Right kidney (tissue), 1 donor: ENCODE data around the gene MYBPC2.

Experiments
- DNase-seq: peaks from one replicate; pipeline ENCODE4 v3.0.0-alpha.2; 2016

The MYBPC2 gene

DNA sequence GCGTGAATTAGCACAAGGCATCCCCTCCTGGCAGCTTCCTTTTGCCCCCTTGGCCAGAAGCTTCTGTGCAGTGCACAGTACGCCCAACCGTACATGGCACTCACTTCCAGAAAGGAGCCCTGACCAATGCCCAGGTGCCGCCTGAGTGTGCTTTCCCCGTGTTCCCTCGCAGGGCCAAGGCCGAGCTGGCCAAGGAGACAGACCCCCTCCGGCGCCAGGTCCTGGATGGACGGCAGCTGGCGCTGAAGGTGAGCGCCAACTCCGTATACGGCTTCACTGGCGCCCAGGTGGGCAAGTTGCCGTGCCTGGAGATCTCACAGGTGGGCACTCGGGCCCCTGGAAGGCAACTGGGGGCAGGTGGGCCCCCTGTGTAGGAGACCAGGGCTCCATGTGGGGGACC, 23.3 kb upstream of the MYBPC2 start:
- DNase-seq, result no peak

DNA sequence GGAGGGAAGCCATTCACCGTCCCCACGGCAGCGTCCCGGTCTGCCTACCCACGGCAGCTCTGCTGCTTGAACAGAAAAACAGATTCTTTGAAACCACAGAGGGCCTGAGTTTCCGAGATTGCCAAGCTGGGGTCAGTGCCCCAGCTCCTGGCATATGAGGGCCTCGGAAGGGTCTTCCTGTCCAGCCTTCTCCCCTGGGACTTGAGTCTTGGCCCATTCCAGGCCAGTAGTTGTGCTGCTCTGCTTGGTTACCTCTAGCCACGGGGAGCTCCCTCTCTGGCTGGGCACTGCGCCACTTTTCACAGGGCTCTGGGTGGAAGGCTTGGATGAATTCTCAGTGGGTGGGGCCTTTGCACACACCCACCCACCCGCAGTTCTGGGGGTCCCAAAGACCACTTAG, 22.6 kb upstream of the MYBPC2 start:
- DNase-seq, result no peak

DNA sequence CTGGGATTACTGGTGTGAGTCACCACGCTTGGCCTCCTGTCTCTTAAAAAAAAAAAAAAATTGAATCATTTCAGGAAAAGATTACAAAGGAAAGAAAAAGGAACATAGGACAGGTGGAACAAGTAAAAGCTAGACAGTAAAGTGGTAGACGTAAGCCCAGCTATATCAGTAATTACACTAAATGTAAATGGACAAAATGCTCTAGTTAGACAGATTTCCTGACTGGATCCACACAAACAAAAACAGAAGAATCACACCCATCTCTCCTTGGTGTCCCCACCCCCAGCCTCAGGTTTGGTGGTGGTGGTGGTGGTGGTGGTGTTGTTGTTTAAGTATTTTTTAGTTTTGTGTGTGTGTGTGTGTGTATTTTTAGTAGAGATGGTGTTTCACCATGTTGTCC, 20.3 kb upstream of the MYBPC2 start:
- DNase-seq, result no peak

DNA sequence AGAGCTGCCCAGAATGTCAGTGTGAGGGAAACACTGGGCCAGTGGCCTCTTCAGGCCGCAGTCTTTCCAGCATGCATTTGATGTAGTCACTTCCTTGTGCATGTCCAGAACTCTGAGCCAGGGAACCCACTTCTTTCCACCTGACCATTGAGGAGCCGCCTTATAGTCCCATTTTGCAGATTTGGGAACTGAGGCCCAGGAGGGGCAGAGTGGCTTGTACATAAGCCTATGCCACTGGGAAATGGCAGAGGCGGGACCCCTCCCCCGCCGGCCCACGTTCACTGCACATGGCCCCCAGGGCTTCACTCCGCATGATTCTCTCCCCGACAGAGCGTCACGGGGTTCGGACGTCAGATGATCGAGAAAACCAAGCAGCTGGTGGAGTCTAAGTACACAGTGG, 19.6 kb upstream of the MYBPC2 start:
- DNase-seq, result no peak

DNA sequence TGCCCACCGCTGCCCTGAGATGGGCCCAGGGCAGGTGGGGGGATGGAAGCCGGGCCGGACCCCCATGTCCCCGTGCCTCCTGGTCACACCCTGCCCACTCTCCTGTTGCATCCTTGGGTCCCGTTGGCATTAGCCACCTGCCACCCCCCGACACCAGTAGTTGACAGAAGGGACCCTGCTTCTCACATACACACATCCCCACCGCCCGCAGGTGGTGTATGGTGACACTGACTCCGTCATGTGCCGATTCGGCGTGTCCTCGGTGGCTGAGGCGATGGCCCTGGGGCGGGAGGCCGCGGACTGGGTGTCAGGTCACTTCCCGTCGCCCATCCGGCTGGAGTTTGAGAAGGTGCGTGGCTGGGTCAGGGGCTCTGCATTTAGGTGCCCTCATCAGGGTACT, 19.2 kb upstream of the MYBPC2 start:
- no peak for DNase-seq

DNA sequence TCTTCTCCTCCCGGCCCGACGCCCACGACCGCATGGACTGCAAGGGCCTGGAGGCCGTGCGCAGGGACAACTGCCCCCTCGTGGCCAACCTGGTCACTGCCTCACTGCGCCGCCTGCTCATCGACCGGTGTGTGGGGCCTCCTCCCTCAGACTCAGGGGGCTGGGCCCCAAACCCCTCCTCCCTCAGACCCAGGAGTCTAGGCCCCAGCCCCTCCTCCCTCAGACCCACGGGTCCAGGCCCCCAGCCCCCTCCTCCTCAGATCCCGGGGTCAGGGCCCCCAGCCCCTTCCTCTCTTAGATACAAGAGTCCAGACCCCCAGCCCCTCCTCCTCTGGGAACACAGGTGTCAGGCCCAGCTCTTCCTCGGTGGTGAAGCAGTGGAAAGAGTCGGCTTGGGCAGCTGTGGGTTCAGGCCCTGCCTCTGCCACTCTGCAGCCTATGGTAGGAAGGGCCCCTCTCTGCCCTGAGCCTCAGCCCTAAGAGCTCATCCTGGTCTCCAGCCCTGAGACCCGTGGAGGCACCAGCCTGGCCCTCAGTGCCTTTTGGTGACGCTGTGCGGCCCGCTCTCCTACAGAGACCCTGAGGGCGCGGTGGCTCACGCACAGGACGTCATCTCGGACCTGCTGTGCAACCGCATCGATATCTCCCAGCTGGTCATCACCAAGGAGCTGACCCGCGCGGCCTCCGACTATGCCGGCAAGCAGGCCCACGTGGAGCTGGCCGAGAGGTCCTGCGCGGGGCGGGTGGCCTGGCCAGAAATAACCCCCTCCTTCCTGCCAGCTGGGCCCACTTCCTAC, 17.6 kb upstream of the MYBPC2 start:
- no peak for DNase-seq

DNA sequence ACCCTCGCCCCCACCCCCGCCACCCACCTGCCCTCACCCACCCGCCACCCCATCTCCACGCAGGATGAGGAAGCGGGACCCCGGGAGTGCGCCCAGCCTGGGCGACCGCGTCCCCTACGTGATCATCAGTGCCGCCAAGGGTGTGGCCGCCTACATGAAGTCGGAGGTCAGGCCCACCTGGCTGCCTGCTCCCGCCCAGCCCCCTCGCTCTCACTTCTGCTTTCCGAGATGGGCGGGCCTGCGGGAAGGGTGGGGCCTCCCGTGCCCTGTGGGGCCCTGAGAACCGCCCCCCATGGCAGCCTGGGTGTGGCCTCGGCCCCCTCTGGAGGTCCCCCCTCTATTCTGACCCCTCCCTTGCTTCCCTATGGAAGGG, 17.0 kb upstream of the MYBPC2 start:
- no peak for DNase-seq

DNA sequence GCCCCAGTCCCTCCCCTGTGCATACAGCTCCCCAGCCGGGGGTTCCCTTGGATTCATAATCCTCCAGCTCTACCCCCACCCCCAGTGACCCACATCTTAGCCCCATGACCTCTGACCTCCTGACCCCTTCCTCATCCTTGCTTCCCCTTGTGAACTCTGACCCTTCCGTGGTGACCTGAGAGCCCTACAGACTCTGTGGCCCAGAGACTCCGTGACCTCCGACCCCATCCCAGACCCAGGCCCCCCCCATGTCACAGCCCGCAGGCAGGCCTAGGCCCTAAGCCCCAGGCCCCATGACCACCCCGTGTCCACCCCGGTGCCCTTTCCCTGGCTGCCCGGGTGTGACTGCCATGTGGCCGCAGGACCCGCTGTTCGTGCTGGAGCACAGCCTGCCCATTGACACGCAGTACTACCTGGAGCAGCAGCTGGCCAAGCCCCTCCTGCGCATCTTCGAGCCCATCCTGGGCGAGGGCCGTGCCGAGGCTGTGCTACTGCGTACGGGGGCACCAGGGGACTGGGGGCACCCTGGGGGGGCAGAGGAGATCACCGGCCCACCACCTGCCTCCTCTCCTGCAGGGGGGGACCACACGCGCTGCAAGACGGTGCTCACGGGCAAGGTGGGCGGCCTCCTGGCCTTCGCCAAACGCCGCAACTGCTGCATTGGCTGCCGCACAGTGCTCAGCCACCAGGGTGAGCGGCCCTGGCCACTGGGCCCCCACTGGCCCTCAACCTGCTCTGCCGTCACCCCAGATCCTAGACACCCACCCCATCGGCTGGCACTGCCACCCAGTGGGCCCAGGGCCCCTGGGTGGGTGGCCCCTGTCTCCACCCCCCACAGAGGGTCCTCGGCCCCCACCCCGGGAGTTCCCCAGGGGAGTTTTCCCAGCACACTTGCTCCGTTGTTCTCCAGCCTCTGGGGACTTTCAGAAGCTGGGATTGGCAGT, 16.4 kb upstream of the MYBPC2 start:
- DNase-seq, result no peak

DNA sequence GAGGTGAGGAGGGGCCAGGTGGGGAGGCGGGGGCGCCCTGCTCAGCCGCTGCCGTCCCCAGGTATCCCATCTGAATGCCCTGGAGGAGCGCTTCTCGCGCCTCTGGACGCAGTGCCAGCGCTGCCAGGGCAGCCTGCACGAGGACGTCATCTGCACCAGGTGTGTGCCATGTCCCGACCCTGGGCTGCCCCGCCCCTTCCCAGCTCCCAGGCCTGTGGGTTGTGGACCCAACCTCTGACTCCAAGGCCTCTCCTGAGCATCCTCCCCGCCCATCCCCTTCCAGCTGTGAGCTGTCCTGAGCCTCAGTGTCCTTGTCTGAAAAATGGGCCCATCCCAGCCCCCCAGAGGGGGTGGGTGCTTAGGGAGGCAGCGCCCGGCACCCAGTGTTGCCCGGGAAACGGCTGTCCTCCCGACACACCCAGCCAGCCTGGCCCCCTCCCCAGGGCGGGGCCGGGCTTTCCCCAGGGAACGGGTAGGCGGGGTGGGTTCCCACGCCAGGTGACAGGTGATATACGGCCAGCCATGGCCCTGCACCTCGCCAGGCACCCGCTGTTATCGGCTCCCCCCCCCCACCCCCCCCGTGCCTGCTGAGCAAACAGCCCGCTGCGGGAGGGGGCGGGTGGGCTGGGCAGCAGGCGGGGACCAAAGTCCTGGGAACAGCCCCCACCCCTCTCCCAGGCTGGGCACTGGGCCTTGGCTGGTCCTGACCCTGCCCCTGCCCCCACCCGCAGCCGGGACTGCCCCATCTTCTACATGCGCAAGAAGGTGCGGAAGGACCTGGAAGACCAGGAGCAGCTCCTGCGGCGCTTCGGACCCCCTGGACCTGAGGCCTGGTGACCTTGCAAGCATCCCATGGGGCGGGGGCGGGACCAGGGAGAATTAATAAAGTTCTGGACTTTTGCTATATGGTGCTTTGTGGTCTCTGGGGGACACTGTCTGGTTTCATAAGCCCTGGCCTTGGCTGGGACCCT, 15.3 kb upstream of the MYBPC2 start:
- no peak for DNase-seq

DNA sequence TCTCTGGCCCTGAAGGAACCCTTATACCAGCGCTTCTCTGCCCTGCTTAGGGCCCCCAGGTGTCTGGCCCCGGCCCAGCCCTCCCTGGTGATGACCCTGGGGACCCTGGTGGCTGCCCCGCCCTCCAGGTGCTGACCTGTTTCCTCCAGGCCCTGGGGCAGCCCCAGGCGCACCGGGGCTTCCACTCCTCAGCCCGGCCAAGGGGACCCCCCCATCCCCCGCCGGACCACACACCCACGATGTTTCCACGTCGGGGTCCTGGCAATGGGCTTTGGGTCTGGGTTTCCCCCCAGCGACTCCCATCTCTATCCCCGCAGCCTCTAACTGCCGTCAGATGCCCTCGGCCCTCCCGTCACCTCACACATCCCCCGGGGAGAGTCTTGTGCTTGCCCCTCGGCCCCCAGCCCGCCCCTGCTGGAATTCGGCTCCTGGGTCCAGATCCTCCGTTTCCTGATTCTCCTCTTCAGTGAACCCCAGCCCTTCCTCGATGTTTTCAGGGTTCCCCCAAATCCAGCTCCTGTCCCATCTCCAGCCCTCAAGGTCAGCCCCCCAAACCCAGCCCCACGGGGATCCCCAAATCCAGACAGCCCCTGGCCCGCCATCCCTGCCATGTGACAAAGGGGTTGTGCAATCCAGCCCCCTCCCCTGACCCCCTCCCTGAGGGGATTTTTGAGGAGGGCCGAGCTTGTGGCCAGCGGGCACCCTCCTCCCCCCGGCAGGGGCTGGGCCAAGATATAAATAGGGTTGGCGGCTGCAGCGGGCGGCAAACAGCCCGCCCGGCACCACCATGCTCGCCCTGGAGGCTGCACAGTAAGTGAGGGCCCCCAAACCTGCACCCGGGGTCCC, 14.3 kb upstream of the MYBPC2 start, which contains the start of gene SPIB:
Gene SPIB, plus strand, starts transcription at position 763 of the 846 bp plus-strand sequence. Its CDS starts 25 bp downstream, at position 788.
- DNase-seq, result no peak

DNA sequence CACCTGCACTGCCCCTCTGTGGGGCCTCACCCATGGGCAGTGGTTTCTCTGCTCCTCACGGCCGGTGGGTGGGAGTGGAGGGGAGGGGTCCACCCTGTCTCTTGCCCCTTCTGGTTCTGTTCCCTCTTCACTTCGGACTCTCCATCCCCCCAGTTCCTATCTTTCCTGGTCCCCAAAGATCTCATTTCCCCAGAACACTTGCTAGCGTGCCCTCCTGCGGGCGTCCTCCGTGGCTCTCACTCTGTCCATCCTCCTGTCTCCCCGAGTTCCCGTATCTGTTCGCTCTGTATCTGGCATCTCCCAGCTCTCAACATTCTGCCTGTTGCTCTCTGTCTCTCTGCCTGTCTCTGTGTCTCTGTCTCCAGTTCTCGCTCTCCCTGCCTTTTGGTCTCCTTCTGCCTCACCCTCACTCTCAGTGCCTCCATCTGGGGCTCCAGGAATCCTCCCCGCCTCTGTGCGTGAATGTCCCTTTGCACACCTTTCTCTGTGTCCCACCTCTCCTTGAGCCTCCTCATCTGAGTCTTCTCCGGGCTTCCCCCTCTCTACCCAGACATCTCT, 13.6 kb upstream of the MYBPC2 start:
- no peak for DNase-seq

DNA sequence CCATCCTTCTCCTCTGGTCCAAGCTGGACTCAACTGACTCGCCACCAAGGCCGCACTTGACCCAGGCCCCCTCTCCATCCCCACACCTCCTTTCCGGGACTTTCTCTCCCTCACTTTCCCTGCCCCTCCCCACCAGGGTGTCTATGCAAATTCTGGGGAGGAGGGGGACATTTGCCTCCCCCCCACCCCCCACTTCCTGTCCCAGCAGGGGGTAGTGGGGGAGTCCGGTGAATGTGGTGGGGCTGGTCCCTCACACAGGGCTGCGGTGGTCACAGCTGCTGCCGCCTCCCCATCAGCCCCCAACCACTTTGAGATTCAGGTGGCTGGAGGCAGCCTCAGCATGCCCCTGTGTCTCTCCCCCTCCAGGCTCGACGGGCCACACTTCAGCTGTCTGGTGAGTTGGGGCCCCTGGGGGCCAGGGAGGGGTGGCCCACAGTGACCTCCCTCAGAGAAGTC, 13.1 kb upstream of the MYBPC2 start:
- DNase-seq, result no peak

DNA sequence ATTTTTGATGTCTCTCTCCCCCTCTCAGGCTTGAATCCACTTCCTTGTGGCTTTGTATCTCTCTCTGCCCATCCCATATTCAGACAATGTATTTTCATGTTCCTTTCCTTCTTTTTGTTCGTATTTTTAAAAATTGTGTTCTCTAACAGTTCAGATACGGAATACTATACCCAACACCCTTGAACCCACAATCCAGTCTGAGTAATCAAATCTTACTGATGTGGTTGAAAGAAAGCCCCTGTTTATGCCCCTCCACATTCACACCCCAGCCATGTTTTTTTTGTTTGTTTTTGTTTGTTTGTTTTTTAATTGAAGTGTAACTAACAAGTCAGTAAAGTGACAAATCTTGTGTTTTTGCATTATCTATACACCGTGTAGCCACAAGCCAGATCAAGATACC, 12.6 kb upstream of the MYBPC2 start:
- no peak for DNase-seq

DNA sequence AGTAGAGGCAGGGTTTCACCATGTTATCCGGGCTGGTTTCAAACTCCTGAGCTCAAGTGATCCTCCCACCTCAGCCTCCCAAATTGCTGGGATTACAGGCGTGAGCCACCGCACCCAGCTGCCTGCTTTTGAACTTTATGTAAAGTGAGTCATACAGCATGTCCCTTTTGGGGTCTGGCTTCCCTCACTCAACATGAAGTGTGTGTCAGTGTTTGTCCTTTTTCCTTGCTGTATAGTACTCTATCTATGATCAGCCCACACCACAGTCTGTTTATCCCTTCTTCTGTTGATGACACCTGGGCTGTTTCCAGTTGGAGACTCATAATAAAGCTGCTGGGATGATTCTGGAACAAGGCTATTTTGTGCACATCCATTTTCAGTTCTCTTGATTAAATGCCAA, 11.9 kb upstream of the MYBPC2 start:
- DNase-seq, result no peak

DNA sequence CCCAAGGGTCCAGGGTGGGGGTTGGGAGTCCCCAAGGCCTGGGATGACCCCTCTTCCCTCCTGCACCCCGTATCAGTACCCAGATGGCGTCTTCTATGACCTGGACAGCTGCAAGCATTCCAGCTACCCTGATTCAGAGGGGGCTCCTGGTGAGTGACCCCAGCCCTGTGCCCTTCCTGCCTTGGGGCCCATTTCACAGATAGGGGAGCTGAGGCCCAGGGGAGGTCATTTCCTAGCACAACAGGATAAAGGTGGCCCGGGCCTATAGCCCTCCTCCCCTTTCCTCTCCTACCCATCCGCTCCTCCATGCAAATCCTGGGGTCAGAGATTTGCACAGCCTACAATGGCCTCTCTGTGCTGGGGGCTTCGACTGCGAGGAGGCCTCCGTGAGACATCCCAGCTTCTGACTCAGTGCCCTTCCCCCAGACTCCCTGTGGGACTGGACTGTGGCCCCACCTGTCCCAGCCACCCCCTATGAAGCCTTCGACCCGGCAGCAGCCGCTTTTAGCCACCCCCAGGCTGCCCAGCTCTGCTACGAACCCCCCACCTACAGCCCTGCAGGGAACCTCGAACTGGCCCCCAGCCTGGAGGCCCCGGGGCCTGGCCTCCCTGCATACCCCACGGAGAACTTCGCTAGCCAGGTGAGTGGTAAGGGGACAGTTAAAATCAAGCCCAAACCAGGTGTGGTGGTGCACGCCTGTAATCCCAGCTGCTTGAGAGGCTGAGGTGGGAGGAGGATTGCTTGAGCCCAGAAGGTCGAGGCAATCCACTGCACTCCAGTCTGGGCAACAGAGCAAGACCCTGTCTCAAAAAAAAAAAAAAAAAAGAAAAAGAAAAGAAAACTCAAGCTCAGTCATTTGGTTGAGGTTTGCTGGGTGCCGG, 10.1 kb upstream of the MYBPC2 start:
- no peak for DNase-seq

DNA sequence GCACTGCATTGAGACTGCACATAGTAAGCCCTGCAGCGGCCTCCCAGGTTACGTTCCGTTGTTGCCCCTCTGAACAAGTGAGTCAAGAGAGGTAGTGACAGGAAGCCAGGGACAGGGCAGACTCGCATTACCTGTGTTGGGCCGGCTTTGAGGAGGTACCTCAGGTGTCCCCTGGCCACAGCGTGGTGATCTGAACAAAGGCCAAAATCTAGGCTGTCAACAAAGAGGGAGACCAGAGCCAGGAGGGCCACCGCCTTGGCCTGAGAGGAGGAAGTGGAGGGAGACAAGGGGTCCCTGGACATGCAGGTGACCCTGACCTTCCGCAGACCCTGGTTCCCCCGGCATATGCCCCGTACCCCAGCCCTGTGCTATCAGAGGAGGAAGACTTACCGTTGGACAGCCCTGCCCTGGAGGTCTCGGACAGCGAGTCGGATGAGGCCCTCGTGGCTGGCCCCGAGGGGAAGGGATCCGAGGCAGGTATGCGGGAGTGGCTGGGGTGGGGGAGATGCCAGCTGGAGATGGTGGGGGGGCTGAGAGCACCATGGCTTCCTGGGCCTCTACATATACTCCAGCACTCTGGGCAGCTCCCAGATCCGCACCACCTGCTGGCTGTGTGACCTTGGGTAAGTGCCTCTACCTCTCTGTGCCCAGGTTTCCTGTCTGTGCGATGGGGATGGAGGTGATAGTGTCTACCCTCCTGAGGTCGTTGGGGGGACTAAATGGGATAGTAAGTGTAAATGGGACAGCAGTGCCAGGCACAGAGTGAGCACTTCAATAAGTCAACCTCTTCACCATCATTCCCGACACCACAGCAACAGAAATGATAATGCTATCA, 9.2 kb upstream of the MYBPC2 start:
- DNase-seq, result no peak

DNA sequence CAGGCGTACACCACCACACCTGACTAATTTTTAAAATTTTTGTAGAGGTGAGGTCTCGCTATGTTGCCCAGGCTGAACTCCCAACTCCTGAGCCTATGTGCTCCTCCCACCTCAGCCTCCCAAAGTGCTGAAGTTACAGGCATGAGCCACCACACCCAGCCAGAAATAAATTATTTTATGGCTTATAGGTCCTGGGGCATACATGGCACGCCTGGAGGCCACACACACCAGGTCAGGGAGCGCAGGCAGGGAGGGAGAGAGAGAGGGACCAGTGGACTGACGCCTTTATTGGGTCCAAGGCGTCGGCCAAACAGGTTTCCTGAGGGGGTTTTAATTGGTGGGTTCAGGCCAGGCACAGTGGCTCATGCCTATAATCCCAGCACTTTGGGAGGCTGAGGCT, 7.1 kb upstream of the MYBPC2 start:
- DNase-seq, result no peak

DNA sequence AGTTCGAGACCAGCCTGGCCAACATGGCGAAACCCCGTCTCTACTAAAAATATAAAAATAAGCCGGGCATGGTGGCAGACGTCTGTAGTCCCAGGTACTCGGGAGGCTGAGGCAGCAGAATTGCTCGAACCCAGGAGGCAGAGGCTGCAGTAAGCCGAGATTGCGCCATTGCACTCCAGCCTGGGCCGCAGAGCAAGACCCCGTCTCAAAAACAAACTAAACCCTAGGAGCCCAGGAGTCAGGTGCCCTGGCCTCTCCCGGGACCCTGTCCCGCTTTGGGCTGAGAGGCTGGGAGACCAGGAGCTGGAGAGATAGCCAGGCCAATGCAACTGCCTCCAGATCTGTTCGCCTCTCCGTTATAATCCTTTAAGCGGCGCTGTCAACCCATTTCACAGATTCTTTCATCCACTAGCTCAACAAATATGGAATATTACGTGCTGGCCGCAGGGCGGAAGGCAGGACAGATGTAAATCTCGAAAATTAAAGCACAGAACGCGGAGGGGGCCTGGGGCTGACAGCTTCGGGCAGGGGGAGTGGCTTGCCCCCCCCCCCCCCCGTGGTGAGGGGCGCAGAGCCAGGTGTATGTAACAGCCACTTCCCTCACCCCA, 5.3 kb upstream of the MYBPC2 start:
- no peak for DNase-seq
